Progenitor cell of endocrine pancreas (in vitro differentiated cells): Measurements from ENCODE around the gene FMR1NB. TPM values are rescaled to one million over a fixed set of nuclear protein-coding genes. Genes with fewer than 3 reads are reported as not detected.

Source experiments
- DNase-seq: peaks from one replicate; pipeline ENCODE4 v3.0.0; 2021; ENCODE audit warnings: low spot score; ENCODE audit not compliant: unreplicated experiment
- H3K27ac Mint-ChIP-seq: 2 replicates; pipeline ENCODE4 v1.8.0; 2021; ENCODE audit warnings: mild to moderate bottlenecking, moderate library complexity, mixed read lengths
- H3K27me3 Mint-ChIP-seq: 2 replicates; pipeline ENCODE4 v1.8.0; 2021; ENCODE audit warnings: mixed read lengths
- H3K36me3 Mint-ChIP-seq: 2 replicates; pipeline ENCODE4 v1.8.0; 2022; ENCODE audit warnings: mixed read lengths; ENCODE audit not compliant: insufficient read depth
- H3K4me1 Mint-ChIP-seq: 2 replicates; pipeline ENCODE4 v1.8.0; 2021; ENCODE audit warnings: low read depth, mixed read lengths
- H3K4me3 Mint-ChIP-seq: 2 replicates; pipeline ENCODE4 v1.8.0; 2021; ENCODE audit warnings: low read depth, mild to moderate bottlenecking, moderate library complexity, mixed read lengths
- H3K9me3 Mint-ChIP-seq: 2 replicates; pipeline ENCODE4 v1.8.0; 2021; ENCODE audit warnings: low read depth, mixed read lengths
- CTCF ChIP-seq: fragments of 200-600 bp; sonication (generic); IDR thresholded peaks from one replicate; pipeline ENCODE4 v1.5.0; 2021; ENCODE audit warnings: antibody characterized with exemption, mild to moderate bottlenecking; ENCODE audit not compliant: unreplicated experiment
- total RNA-seq: library from RNA; stranded (reverse); gene quantifications from 2 replicates; pipeline ENCODE4 v1.2.1, GENCODE V29; 2021

Gene FMR1NB
- total RNA-seq, 1 donor from 2014 or later = not detected

- Mint-ChIP-seq H3K9me3 (no peaks in the 10 kb centered on the region), H3K27me3 (no peaks in the 10 kb centered on the region)
Observed at GRCh38 chrX:147950352-147950751, 30.8 kb upstream of the FMR1NB start.

GRCh38 chrX:147953976-147954375 is 27.2 kb upstream of the FMR1NB start:
- no peak for TF ChIP-seq CTCF
- Mint-ChIP-seq H3K4me1 (no peaks in the 10 kb centered on the region), H3K27ac (no peak overlapping the region), H3K36me3 (peaks cover 3% of the 10 kb centered on the region), H3K4me3 (no peak overlapping the region), H3K27me3 (no peaks in the 10 kb centered on the region), H3K9me3 (peaks cover 17% of the 10 kb centered on the region)
- DNase-seq = no peak

More at GRCh38 chrX:147950352-147950751, 30.8 kb upstream of the FMR1NB start:
- Mint-ChIP-seq H3K36me3 (peaks cover 9% of the 10 kb centered on the region), H3K4me3 (no peak overlapping the region), H3K4me1 (no peaks in the 10 kb centered on the region), H3K27ac (no peak overlapping the region)
- no peak for TF ChIP-seq CTCF
- DNase-seq = no peak

GRCh38 chrX:147957291-147957690 is 23.8 kb upstream of the FMR1NB start:
- Mint-ChIP-seq H3K4me3 (no peak overlapping the region), H3K27me3 (no peaks in the 10 kb centered on the region), H3K36me3 (no peaks in the 10 kb centered on the region), H3K27ac (no peak overlapping the region), H3K4me1 (no peaks in the 10 kb centered on the region), H3K9me3 (peaks cover 33% of the 10 kb centered on the region)
- DNase-seq = no peak
- TF ChIP-seq CTCF = no peak

GRCh38 chrX:147958291-147958690 is 22.8 kb upstream of the FMR1NB start:
- DNase-seq = no peak
- no peak overlapping the region for H3K27ac Mint-ChIP-seq
- H3K9me3 Mint-ChIP-seq = peaks cover 38% of the 10 kb centered on the region

GRCh38 chrX:147960722-147961121 is 20.4 kb upstream of the FMR1NB start:
- Mint-ChIP-seq H3K4me1 (no peaks in the 10 kb centered on the region), H3K27ac (no peak overlapping the region), H3K36me3 (no peaks in the 10 kb centered on the region), H3K4me3 (no peak overlapping the region), H3K9me3 (peaks cover 54% of the 10 kb centered on the region), H3K27me3 (no peaks in the 10 kb centered on the region)
- no peak for TF ChIP-seq CTCF
- DNase-seq = no peak

More at GRCh38 chrX:147958291-147958690, 22.8 kb upstream of the FMR1NB start:
- Mint-ChIP-seq H3K4me3 (no peak overlapping the region), H3K27me3 (no peaks in the 10 kb centered on the region), H3K4me1 (no peaks in the 10 kb centered on the region), H3K36me3 (no peaks in the 10 kb centered on the region)
- no peak for TF ChIP-seq CTCF
